Occipital lobe (tissue), 2 donors: ENCODE measurements around the gene SRPRB. TPM values are rescaled to one million over a fixed set of nuclear protein-coding genes. Genes with fewer than 3 reads are reported as not detected.
"Not testable (repeated sequence)": the region's sequence is repeated elsewhere in the genome, so short reads cannot be mapped to it uniquely, and the experiment has no call there.

Experiments used
- DNase-seq: peaks from one replicate; lab custom pipeline; 2025; lab: John Stamatoyannopoulos, UW
- total RNA-seq: library from RNA; depleted of rRNA; stranded (reverse); fragments of >200 nt; gene quantifications from one replicate; pipeline ENCODE4 v1.2.3, GENCODE V29; 2014

SRPRB gene
- total RNA-seq, 1 donor from 2014 or later: 32.8 TPM

DNA sequence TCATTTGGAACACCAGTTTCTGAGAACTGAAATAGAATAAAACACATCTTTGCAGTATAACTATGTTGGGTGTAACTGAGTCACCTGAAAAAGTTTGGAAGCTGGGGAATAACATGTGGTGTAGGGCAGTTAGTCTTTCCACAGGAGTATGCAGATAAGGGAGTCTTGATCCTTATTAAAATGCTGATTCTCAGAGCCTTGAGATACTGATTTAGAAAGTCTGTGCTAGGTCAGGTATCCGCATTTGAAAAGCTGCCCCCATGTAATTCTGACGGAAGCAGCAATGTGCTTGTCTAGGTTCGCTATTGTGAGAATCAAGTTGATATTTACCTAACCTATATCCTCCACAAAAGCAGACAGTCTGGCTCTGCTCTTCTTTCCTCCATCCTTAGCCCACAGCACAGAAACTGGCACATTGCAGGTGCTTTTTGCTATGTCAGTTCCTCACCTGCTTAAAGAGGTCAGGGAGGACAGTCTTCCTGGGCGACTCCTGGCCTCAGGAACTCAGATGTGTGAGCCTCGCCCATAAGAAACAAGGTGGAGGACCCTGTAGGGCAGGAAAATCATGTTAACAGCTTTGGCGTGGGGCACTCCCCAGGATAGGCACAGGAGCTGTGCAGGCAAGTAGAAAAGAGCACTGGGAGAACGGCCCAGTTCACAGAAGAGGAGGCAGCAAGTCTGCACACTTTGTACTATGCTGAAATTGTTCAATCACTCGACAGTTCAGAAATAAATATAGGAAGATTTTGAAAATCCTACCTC is 27.6 kb upstream of the SRPRB start:
- DNase-seq: no peak

DNA sequence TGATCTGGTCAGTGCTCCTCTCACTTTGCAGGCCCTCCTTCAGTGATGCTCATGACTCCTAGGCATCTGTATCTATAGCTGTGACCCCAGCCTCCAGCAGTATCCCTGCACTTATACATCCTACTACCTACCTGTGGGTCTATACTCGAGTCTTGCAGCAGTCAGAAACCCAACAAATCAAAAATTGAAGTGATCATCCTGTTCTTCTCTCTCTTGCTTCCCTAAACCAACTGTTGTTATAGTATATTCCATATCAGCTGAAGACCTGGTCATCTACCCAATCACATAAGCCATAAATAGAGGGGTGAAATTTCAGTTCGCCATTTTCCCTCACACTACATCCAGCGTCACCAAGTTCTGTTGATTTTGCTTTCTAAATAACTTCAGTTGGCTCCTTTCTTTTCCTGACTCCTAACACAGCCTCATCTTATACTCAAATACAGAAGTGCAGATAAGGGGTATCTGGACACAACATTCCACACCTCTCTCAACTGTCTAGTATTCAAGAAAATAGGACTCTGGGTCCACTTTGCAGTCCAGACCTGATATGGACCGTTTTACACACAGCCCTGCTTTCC is 25.9 kb upstream of the SRPRB start:
- no peak for DNase-seq

DNA sequence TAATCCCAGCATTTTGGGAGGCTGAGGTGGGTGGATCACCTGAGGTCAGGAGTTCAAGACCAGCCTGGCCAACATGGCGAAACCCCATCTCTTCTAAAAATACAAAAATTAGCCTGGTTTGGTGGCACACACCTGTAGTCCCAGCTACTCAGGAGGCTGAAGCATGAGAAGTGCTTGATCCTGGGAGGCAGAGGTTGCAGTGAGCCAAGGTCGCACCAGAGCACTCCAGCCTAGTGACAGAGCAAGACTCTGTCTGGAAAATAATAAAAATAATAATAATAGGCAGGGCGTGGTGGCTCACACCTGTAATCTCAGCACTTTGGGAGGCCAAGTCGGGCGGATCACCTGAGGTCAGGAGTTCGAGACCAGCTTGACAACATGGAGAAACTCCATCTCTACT is 24.9 kb upstream of the SRPRB start:
- not testable (repeated sequence) for DNase-seq

DNA sequence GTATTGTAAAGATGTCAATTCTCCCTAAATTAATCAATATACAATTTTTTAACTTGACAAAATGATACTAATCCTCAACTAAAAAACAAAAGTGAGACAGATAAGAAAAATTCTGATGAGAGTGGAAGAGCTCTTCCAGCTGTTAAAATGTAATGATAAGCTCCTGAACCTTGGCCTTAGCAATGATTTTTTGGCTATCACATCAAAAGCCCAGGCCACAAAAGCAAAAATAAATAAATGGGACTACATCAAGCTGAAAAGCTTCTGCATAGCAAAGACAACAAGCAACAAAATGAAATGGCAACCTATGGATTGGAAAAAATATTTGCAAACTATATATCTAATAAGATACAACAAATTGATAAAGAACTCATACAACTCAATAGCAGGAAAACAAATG is 24.0 kb upstream of the SRPRB start:
- DNase-seq: no peak

DNA sequence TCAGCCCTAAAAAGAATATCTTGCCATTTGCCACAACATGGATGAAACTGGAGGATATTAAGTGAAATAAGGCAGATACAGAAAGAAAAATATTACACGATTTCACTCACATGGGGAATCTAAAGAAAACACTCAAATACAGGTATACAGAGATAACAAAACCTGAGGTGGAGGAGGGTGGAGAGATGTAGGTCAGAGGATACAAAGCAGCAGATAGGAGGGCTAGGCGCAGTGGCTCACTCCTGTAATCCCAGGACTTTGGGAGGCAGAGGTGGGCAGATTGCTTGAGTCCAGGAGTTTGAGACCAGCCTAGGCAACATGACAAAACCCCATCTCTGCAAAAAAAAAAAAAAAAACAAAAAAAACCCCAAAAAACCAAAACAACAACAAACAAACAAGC is 23.2 kb upstream of the SRPRB start:
- no peak for DNase-seq

DNA sequence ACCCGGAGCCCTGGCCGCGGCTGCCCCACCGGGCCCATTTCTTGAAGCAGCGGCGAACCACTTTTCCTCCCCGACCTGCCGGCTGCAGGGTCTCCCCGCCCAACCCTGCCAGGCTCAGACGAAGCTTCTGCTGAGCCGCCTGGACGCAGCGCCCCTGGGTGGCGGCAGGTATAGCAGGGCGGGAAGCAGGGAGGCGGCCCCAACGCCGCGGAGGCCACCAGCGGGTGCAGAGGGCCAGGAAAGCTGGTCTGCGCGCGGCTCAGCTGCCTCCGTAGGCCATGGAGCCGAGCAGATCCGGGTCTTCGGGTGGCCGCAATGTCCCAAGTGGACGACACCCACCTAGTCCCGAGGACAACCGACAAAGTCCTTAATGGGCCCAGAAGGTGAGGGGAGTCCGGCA is 21.9 kb upstream of the SRPRB start:
- DNase-seq: no peak

DNA sequence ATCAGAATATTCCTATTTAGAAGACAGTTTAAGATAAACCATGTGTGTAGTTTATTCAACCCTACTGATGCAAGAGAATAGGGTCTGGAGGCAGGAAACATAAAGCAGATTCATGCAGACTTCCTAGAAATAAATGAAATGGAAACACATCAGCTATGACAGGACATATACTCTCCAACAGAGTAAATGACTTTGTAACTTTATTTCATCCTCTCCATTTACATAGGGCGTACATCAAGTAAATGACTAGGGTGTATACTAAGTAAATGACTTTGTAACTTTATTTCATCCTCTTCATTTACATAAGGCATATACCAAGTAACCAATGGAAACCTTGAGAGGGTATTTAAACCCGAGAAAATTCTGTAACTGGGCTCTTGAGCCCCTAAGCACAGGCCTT is 17.6 kb upstream of the SRPRB start:
- no peak for DNase-seq

DNA sequence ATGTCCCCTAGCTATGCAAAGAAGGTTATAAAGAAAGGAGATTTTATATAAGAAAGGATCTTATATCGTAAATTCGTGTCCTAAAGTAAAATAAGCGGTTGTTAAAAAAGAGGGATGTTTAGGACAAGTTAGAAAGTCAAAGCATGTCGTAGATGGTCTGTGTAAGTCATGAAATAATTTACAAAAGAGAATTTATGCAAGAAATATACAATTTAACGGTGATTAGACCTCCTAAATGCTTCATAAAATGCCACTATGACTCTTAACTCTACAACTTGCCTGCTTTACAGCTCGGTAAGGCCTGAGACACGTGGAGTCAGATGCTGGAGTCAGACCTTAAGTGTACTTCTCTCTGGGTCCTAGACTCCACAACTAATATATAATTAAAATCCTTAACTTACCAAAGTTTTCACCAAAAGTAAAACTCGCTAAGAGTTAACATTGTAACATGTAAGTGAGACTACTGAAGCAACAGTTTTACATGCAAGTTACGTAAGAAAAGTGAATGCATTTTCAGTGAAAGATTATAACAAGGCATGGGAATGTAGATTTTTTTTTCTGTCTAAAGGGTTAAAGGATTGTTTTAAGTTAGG is 13.3 kb upstream of the SRPRB start:
- DNase-seq: no peak

DNA sequence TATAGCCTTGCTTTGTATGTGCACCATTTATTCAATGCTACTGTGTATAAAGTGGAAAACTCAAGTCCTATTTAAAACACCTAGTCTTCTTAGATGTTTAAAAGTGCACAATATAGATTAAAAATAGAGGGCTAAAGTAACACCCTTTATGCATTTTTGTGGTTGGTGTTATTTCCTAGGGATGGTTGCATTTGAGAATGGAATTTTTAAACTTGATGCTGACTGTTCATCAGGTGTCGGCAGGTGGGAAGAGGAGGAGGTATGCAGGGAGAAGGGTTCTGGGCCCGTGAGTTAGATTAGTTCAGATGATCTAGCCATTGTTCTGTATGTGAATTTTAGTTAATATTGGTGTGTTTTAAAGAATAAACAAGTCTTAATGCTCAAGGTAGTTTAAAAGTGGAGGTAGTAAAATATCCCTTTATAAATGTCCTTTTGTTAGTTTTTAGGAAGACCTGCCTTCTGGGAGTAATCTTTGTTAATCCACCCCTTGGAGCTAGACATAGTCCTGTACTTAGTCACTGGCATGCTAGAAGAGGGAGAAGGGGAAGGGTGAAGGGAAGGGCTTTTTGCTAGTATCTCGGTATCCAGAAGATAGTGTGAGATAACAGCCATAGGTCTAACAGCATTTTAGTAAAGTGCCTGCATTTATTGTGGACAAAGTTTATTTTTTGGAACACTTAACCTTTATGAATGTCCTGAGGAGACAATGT is 8.1 kb upstream of the SRPRB start:
- no peak for DNase-seq

DNA sequence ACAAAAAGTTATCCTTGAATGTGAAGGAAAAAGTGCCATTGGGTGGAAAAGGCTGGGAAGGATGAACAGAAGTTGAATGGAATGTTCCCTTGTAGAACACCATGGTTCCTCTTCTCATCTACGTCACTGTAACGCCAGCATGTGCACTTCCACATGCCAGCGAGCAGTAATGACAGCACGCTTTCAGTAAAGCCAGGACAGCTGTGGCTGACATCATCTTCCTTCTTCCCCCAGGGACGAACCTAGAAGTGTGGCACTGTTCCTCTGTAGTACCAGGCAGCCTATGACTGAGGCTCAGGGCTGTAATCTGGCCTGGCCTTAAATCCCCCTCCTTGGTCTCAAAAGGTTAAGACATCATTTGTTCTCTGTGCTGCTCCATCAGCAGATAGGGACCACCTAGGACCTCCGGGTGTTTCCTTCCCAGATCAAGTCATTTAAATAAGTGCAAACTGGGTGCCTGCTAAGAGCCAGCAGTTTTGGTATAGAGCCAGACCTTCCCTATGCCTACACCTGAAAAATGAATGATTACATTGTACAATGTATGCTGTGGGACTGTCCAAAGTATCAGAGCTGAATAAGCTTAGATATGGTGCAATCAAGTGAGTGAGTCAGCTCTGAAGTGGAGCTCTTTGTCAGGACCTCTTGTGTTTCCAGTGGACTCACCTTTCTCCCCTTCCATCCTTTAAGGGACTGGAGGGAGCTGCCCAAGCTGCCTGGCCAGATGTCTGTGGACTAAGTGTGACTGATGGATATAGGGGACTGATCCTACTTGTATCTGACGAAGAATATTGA is 5.6 kb upstream of the SRPRB start:
- no peak for DNase-seq

DNA sequence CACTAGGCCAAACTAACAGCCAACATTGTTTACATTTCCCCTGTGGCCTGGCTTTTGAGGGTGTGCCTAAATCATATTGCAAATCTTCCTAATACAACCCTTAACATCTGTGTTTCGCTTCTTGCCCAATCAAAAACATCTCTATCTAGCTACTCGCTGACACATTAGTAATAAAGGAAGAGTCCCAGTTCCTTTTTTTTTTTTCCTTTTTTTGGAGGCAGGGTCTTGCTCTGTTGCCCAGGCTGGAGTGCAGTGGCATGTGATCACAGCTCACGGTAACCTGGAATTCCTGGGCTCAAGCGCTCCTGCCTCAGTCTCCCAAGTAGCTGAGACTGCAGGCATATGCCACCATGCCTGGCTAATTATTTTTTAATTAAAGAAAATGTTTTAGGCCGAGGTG is 2.1 kb upstream of the SRPRB start:
- DNase-seq: no peak

DNA sequence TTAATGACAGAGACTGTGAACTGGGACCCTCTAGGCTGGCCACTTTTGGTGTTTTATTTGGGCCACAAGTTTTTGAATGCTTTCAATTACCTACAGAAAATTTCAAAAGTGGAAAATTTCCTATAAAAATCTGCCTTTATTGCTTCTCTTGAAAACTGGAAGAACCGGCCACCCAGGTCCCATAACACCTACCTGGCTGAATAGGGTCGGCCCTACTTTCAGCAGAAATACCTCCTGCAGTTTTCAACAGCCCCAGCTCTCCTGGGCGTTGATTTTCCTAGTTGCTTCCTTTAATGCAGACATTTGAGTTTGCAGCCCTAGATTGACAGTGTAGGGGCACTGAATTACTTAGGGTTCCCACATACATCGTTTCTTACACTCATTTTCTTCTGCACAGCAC is 719 bp upstream of the SRPRB start:
- DNase-seq: no peak

DNA sequence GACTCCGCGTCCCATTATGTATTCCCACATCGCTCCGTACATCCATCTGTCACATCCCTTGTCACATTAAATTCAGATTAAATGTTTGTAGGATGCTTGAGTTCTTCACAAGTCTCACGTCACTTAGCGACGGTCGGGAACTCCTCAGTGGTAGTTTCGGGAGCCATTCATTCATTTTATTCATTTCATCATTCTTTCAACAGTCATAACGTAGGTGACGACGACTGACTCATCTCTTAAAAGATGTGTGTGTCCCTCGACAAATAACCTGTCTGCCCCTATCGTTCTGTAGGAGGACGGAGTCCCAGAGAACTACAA is 272 bp upstream of the SRPRB start:
- DNase-seq: no peak

DNA sequence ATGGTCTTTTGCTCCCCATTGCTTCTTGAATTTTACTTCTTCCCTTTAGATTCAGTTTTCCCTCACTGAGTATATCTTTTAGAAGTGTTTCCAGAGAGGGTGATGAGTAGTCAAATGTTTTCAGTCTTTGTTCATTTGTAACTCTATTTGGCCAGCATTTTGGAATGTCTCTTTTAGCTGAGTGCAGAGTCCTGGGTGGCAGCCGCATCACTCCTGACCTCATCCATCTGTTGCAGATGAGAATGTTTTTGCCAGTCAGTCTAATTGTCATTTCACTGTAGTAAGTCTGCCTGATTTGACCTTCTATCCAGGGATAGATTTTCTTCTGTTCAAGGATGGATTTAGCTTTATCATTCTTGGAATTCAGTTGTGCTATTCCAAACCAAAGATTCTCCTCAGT is 7.3 kb downstream of the SRPRB start:
- no peak for DNase-seq

DNA sequence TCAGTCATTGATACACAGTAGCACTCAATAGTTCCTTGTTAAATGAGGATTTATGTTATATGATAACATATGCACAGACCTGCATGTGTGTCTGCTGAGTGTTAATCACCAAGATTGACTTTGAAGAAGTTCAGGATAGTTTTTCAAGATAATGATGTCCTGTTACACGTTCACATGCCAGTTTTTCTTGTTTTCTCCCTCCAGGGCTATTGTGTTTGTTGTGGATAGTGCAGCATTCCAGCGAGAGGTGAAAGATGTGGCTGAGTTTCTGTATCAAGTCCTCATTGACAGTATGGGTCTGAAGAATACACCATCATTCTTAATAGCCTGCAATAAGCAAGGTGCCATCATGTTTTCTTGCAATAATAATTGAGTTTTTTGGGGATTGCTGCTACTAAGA is 9.8 kb downstream of the SRPRB start:
- no peak for DNase-seq

DNA sequence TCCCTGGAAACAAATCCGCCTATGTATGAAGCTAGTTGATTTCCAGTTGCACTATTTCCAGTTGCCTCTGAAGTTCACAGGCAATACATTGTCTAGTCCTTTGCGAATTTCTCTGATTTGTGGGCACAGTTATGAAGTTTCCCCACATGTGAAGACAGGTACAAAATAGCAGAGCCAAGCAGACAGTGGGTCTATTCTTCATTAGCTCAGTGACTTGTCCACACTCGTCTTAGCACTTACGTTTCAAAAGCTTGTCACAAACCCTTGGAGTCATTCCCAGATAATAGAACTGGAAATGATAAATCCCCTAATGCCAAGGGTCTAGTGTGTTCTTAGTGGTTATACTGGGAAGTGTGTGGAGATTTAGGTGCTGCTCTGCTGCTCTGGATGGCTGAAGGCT is 14.5 kb downstream of the SRPRB start:
- DNase-seq: no peak

DNA sequence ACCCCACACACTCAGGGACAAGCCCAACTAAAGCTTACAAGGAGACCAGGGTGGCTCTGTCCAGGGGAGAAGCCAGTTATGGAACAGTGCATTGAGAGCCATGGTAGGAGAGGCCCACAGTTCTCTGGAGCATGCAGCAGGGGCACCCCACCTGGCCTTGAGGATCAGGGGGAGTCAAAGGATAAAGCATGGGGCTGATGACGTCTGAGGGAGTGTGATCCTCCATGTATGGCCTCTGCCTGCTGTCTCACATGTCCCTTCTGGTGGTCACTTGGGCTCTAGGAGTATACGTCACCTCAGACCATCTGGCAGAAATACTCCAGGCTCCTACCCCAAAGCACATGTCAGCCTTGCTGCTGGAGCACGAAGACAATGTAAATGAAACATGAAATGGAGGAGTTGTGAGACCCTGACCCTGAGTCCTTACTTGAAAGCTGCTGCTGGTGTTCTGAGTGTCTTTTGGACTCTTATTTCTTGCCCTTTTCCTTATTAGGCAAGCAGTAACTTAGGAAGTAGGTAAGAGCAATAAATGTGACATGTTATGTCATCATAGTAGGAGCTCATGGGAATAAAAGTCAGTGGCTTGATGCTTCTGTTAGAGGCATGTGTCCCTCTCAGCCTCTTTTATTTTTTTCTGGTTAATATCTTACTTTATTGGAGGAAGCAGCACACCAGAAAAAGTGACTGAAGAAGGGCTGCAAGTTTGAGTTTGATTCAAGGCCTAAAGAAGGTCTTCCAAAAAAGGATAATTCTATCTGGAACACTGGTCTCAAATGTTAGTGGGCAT is 15.5 kb downstream of the SRPRB start:
- DNase-seq: no peak

DNA sequence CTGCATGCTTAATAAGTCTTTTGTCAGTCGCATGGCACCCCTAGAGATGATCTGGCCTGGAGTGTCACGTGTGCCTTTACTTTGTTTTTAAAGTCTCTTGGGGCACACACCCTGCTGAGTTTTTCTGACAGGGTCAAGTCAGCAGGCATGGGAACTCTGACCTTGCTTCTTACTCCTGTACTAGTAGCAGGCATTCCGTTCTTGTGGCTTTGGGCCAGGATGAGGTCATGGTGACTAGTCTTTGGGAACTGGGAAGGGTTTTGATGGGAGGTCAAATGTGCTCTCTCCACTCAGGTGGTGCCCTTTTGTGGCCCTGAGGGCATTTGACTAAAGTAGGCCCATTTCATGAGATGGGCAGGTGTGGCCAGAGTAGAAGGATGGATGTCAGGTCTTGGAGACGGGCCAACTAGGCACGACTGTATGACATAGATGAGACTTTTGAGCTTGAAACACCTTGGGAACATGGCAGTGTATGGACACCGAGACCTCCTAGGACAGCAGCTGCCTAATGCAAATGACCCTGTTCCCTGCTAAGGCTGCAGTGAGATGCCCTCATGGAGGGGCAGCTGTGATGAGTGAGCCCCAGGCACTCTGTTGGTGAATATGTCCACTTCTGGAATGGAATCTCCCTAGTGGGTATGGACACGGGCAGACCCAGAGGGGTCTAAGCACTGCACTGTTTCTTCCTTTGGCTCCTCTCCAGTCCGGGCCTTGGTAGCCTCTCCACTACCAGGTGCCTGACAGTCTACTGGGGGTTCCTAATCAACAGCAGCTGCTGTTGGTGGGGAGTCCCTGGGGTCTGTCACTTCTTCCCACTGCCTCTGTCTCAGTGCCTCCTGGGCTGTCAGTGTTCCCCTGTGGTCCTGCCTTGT is 16.4 kb downstream of the SRPRB start:
- no peak for DNase-seq

DNA sequence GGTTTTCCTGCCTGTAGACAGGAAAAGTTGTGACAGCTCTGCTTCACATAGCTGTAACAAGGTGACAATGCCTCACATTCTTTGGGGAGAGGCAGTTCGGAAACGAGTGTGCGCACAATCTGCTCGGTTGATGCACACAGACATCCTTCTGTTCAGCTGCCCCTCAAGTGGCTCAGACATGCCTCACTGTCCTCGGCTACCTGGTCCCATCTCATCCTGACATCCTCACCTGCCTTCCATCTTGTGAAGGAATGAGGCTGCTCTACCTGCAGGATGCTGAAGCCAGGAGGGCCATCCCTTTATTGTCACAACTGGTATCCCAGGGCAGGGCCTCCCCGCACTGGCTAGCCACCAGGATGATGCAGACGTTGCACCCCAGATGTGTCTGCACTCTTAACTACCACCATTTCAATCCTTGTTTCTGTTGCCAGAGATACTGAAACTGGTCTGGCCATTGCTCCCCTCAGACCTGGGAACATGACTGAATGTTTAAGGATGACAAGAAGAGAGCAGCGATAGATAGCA is 19.4 kb downstream of the SRPRB start:
- DNase-seq: no peak
